ENCODE results near the gene DFFB.

The DFFB gene

DNA sequence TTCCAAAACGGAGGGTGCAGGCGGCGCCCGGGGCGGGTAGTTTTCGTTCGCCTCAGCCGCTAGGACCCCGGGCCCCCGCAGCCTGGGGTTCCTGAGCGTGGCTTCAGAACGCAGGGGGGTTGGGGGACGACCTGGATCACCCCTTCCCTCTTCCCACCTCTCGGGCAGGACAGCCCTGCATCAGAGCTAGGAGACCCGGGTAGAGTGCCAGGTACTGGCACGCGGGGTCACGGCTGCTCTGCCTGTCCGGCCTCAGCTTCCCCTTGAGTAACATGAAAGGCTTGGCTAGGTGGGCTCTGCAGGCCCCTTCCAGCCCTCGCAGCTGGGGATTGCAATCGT, 484 bp downstream of the DFFB start:
- no peak for DNase-seq (ENCODE audit: low read depth)
- TF ChIP-seq, protein P1, sequence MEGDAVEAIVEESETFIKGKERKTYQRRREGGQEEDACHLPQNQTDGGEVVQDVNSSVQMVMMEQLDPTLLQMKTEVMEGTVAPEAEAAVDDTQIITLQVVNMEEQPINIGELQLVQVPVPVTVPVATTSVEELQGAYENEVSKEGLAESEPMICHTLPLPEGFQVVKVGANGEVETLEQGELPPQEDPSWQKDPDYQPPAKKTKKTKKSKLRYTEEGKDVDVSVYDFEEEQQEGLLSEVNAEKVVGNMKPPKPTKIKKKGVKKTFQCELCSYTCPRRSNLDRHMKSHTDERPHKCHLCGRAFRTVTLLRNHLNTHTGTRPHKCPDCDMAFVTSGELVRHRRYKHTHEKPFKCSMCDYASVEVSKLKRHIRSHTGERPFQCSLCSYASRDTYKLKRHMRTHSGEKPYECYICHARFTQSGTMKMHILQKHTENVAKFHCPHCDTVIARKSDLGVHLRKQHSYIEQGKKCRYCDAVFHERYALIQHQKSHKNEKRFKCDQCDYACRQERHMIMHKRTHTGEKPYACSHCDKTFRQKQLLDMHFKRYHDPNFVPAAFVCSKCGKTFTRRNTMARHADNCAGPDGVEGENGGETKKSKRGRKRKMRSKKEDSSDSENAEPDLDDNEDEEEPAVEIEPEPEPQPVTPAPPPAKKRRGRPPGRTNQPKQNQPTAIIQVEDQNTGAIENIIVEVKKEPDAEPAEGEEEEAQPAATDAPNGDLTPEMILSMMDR (IDR thresholded peaks at IDR 0.05; ENCODE audit: insufficient read depth, low read depth, low read length, missing control alignments) = no peak
- peak overlapping the region; percentile 91 for H3K4me3 ChIP-seq (ENCODE audit: low read depth, low read length)

GRCh38 chr1:3858231-3858981, 1.1 kb downstream of the DFFB start:
- peak overlapping the region; percentile 91 for H3K4me3 ChIP-seq (ENCODE audit: low read depth, low read length)
- peak; percentile 44 for DNase-seq (ENCODE audit: low read depth)
- TF ChIP-seq, protein P1 (IDR thresholded peaks at IDR 0.05; ENCODE audit: insufficient read depth, low read depth, low read length, missing control alignments) = peak; percentile 20

DNA sequence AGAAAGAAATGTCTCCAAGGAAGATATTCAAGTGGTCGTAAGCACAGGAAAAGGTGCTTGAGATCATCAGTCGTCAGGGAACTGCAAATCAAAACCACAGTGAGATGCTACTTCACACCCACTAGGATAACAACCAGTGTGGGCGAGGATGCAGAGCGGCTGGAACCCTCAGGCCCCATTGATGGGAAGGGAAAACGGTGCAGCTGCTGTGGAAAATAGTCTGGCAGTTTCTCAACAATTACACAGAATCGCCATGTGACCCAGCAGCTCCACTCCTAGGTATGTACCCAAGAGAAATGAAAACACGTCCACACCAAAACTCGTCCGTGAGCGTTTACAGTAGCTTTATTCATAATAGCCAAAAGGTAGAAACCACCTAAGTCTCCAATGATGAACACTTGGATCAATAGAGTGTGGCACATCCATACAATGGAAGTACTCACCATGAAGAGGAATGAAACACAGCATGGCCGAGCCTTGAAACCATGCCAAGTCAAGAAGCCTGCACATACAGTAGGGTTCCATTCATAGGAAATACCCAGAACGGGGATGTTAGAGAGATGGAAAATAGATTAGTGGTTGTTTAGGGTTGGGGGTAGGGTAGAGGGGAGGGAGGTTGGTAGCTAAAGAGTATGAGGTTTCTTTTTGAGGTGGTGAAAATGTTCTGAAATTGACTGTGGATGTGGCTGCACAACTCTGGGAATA, 6.1 kb downstream of the DFFB start:
- DNase-seq (ENCODE audit: low read depth) = no peak
- TF ChIP-seq, protein P1 (IDR thresholded peaks at IDR 0.05; ENCODE audit: insufficient read depth, low read depth, low read length, missing control alignments) = no peak
- no peak overlapping the region for H3K4me3 ChIP-seq (ENCODE audit: low read depth, low read length)

DNA sequence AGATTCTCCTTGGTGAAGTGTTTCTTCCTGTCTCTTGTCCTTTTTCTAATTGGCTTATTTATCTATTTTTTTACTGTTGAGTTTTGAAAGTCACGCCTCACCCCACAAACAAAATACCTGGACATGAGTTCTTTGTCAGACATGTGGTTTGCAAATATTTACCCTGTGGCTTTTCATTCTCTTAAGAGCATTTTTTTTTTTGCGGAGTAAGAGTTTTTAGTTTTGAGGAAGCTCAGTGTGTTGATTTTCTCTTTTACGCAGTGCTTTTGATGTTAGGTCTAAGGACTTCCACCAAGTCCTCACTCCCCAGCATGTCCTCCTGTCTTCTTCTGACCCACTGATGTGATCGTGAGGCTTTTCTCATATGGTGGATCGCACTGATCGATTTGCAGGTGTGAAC, 7.6 kb downstream of the DFFB start:
- DNase-seq (ENCODE audit: low read depth) = no peak
- H3K4me3 ChIP-seq (ENCODE audit: low read depth, low read length) = no peak overlapping the region
- TF ChIP-seq, protein P1 (IDR thresholded peaks at IDR 0.05; ENCODE audit: insufficient read depth, low read depth, low read length, missing control alignments) = no peak

- TF ChIP-seq, protein P1 (IDR thresholded peaks at IDR 0.05; ENCODE audit: insufficient read depth, low read depth, low read length, missing control alignments) = no peak
- H3K4me3 ChIP-seq (ENCODE audit: low read depth, low read length) = no peak overlapping the region
- no peak for DNase-seq (ENCODE audit: low read depth)
Measured at GRCh38 chr1:3865606-3866160, 8.4 kb downstream of the DFFB start.

GRCh38 chr1:3868464-3869006, 11.3 kb downstream of the DFFB start:
- TF ChIP-seq, protein P1 (IDR thresholded peaks at IDR 0.05; ENCODE audit: insufficient read depth, low read depth, low read length, missing control alignments) = no peak
- no peak overlapping the region for H3K4me3 ChIP-seq (ENCODE audit: low read depth, low read length)

More at GRCh38 chr1:3868464-3869006, 11.3 kb downstream of the DFFB start:
- DNase-seq (ENCODE audit: low read depth) = no peak

All from GM12865 (cell line).